NT2/D1 (cell line): ENCODE results near the gene GRK5.

Experiments used
- SUZ12 ChIP-seq: IDR thresholded peaks from 2 replicates; pipeline ENCODE4 v1.6.1; 2011; ENCODE audit not compliant: insufficient read length, insufficient read depth; ENCODE audit errors: extremely low read depth
- YY1 ChIP-seq: IDR thresholded peaks from 2 replicates; pipeline ENCODE4 v1.6.1; 2011; ENCODE audit not compliant: insufficient read length, insufficient read depth
- ZNF274 ChIP-seq: IDR thresholded peaks from 2 replicates; pipeline ENCODE4 v1.6.1; 2011; ENCODE audit warnings: mild to moderate bottlenecking, low read depth, low read length

DNA sequence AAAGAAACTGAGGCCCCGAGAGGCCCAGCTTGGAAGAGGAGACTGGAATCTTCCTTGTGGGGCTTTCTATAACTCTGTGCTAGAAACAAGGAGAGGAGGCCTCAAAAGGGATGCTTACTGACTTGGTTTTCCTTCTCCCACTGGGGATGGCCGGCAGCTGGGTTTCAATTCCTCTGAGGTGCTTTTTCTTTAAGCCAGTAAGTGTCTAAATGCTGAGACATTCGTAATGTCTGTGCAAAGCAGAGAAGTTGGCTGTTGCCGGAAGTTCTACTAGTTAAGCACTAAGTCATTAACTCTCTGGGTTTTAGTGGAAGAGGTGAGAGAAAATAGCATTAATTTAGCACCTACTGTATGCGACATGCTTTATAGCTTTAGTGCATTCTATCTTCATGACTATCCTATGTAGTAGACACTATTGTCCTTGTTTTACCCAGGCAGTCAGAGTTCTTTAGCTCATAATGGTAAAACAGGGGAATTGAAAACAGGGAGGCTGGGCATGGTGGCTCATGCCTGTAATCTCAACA lies 199.9 kb downstream of the GRK5 start:
- TF ChIP-seq SUZ12: no peak
- TF ChIP-seq ZNF274: no peak
- TF ChIP-seq YY1: no peak
